ENCODE results near the gene FABP3.
"Not testable (repeated sequence)": the region's sequence is repeated elsewhere in the genome, so short reads cannot be mapped to it uniquely, and the experiment has no call there.

FABP3 gene

DNA sequence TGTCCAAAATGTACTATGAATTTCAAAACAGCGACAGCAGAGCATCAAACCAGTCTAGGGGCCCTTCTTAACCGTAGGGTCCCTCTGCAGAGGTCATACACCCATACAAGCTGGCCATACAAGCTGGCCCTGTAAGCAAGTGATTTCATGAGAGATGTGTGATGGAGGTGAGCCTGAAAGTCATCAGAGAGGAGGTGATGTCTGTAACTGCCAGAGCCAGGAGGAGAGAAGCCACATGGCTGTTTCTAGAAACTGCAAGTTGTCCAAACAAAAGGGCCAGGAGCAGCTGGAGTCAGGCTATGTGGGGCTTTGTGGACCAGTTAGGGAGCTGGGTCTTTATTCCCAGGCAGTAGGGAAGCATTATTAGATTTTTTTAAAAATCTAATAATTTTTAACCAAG is 25.4 kb upstream of the FABP3 start:
- no peak for DNase-seq (ENCODE audit: low read depth in 2 of 2)

- DNase-seq (ENCODE audit: low read depth in 2 of 2), result no peak
Observed at GRCh38 chr1:31397360-31398095, 24.7 kb upstream of the FABP3 start.

GRCh38 chr1:31396633-31397351 is 23.9 kb upstream of the FABP3 start:
- DNase-seq (ENCODE audit: low read depth in 2 of 2), result no peak

GRCh38 chr1:31394584-31395193 is 21.8 kb upstream of the FABP3 start:
- DNase-seq (ENCODE audit: low read depth in 2 of 2), result peak; percentile 70 to 76

- no peak for DNase-seq (ENCODE audit: low read depth in 2 of 2)
Observed at GRCh38 chr1:31393463-31393862, 20.6 kb upstream of the FABP3 start.

GRCh38 chr1:31390071-31390470 is 17.2 kb upstream of the FABP3 start:
- no peak for DNase-seq (ENCODE audit: low read depth in 2 of 2)

- DNase-seq (ENCODE audit: low read depth in 2 of 2), result no peak
Observed at GRCh38 chr1:31389616-31390015, 16.7 kb upstream of the FABP3 start.

- DNase-seq (ENCODE audit: low read depth in 2 of 2), result no peak
Observed at GRCh38 chr1:31387612-31388011, 14.7 kb upstream of the FABP3 start.

GRCh38 chr1:31386576-31387243 is 13.8 kb upstream of the FABP3 start:
- DNase-seq (ENCODE audit: low read depth in 2 of 2), result not testable (repeated sequence)

GRCh38 chr1:31383967-31384366 is 11.1 kb upstream of the FABP3 start:
- DNase-seq (ENCODE audit: low read depth in 2 of 2), result no peak

DNA sequence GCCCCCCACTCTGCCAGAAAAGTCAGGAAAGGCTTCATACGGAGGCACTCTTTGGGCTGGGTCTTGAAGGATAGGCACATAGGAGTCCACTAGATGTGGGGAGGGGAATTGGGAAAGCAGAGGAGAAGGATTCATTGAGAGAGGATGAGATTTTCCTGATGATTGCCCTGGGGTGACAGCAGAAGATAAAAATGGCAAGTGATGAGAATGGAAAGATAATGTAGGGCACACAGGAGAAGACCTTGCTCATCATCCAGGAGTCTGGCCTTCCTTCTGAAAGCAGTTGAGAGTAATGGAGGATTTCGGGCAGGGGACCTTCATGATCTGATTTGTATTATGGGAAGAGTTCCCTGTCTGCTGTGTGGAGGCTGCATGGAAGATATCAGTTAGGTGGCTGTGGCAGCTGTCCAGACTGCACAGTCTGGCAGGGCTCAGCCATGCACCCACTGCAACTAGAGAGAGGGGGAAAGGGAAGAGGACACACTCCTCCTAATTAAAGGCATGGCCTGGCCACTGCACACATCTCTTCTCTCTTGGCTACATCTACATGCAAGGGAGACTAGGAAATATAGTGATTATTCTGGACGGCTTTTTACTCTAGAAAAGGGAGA is 9.6 kb upstream of the FABP3 start:
- no peak for DNase-seq (ENCODE audit: low read depth in 2 of 2)

DNA sequence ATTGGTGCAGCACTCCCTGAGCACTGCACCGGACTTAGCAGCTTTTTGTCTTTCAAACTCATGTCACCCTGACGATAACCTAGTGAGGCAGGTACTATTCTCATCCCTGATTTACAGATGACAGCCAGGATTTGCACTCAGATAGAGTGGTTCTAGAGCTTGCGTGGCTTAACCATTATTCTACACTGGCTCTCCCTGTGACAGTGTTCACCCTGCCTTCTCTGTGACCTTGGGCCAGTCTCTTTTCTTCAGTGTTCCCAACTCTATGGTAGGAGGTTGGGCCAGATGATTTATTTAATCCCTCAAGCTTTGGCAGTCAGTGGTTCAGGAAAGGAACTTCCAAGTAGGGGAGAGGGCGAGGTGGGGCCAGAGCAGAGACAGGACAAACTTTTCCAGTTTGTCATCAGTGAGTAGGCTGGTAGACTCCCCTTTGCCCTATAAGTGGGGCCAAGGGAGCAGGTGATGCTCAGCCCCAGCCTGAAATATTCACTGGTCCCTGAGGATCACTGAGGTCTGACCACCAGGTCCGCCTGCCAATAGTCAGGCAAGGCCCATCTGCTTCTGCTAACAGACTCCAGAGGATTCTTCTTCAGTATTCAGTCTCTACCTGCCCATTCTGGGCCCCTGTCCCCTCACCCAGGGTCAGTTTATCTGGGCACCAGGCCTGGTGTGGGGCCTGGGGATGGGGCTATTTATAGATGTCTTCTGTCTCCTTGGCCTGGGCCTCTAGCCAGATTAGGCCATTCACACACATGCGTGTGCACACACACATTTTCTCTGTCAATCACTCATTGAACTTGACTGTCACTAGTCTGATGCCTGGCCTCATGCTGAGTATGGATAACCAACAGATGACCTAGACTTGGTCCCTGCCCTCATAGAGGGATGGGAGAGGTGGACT is 8.8 kb upstream of the FABP3 start:
- DNase-seq (ENCODE audit: low read depth in 2 of 2), result no peak

DNA sequence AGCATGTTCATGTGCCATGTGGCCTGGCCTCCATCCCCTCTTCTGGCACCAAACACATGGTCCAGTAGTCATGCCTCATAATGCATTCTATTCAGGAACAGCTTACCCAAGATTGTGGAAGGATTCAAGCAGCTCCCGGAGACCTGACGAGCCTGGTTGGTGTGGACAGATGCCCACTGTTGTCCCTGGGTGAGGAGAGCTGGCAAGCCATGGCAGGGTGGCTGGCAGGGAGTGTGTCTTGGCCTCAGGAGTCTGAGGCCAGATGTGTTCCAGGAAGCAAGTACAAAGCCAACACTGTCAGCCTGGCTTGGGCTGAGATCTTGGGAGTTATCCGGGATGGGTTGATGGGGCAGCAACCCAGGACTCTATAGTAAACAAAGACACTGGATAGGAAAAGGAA is 7.3 kb upstream of the FABP3 start:
- no peak for DNase-seq (ENCODE audit: low read depth in 2 of 2)

DNA sequence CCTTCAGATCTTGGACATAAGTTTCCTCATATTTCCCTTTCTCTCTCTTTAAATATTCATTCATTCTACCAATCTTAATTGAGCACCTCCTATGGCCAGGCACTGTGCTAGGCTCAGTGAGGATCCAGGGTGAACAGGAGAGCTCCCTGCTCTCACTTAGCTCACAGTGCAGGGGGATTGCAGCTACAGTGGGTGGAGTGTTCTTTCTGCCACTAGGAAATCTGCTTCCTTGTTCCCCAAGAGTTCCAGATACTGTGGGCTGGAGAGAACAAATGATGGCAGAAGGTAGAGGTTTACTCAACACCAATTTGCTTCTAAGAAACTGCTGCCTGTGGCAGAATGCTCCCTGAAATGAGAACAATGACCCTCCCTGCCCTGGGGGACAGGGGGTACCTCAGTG is 5.1 kb upstream of the FABP3 start:
- no peak for DNase-seq (ENCODE audit: low read depth in 2 of 2)

DNA sequence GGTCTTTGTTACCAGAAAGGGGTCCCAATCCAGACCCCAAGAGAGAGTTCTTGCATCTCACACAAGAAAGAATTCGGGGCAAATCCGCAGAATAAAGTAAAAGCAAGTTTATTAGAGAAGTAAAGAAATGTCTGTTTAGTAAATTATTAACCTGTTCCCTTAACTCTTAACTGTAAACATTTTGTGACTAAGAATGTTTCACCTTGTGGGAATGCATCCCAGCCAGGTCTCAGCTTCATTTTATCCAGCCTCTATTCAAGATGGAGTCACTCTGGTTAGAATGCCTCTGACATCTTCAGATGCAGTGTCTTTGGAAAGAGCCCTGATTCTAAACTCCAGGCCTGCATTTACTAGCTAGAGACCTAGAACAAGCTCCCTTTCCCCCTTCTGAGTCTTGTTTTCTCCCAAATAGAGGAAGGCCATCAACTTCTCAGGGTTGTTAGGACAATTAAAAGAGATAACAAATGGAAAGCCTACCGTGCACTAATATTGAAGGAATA is 4.5 kb upstream of the FABP3 start:
- DNase-seq (ENCODE audit: low read depth in 2 of 2), result no peak

- DNase-seq (ENCODE audit: low read depth in 2 of 2), result no peak
Observed at GRCh38 chr1:31376375-31377134, 3.7 kb upstream of the FABP3 start.

DNA sequence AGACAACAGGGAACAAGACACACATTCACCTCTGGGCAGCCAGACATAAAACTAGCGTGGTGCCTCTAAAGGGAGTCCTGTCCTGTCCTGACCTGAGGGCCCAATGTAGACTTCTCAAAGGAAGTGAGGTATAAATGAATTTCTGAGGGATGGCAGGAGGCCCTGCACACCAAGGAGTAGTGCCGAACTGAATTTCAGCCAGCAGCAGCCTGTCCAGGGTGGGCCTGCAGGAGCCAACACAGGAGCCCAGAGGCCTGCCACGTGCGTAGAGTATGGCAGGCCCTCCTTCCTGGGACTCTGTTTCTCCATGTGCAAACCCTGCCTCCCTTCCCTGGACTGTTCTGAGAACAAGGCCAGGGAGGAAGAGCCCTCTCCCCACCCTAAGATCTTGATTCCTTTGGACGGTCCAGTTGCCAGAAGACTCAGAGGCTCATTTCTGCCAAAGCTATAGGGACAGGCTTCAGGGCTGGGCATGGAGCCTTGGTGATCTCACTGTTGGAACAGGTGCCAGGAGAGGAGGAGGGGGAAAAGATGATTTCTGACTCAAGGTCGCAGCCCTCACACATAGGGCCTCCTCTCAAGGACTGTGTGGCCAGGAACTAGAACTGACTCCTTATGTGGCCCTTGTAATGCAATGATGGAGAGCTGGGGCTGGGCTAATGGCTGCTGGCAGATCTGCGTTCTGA is 1.8 kb upstream of the FABP3 start:
- no peak for DNase-seq (ENCODE audit: low read depth in 2 of 2)

- no peak for DNase-seq (ENCODE audit: low read depth in 2 of 2)
Observed at GRCh38 chr1:31373897-31374486, 1.1 kb upstream of the FABP3 start.

DNA sequence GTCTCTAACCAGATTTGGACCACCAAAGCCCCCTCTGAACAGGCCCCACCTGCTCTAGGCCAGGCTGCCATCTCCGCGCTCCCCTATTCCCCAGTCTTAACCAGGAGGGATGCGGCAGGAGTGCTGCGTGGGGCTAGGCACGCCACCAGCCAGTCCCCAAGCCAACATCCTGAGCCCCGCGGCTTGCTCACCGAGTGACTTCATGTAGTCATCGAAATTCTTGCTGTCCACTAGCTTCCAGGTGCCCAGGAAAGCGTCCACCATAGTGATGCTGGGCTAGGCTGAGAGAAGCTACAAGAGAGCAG is 173 bp downstream of the FABP3 start:
- no peak for DNase-seq (ENCODE audit: low read depth in 2 of 2)

Data from stimulated activated CD4-positive, alpha-beta T cell treated with anti-CD3 and anti-CD28 coated beads, Interleukin-1b, Interleukin-23, amount 100 ng/mL, for 4 hours (primary cell).